Thoracic aorta (tissue), 2 donors: ENCODE results near the gene AMOTL2. TPM values are rescaled to one million over a fixed set of nuclear protein-coding genes. Genes with fewer than 3 reads are reported as not detected.

Experiments used
- ATAC-seq: fragments of 150-250 bp; one replicate; pipeline ENCODE4 v1.8.0; 2017; ENCODE audit warnings: low read depth; ENCODE audit not compliant: insufficient number of reproducible peaks, low FRiP score
- DNase-seq: peaks from one replicate; pipeline ENCODE4 v3.0.0-alpha.2; 2020; ENCODE audit warnings: low spot score
- H3K27ac ChIP-seq, 2 donors: fragments of 200-600 bp; sonication (generic); 1 replicate in 1 of 2; 2 replicates in 1 of 2; pipeline ENCODE4 v1.5.1; 2016; ENCODE audit warnings: mild to moderate bottlenecking in 2 of 2, moderate library complexity in 2 of 2
- H3K27me3 ChIP-seq: fragments of 200-600 bp; sonication (generic); replicated peaks from 2 replicates; pipeline ENCODE4 v1.6.0; 2016; ENCODE audit warnings: mild to moderate bottlenecking; ENCODE audit not compliant: insufficient read depth
- H3K36me3 ChIP-seq: fragments of 200-600 bp; sonication (generic); one replicate; pipeline ENCODE4 v1.5.1; 2016
- H3K4me1 ChIP-seq, 2 donors: fragments of 200-600 bp; sonication (generic); 1 replicate in 1 of 2; 2 replicates in 1 of 2; pipeline versions ENCODE4 v1.5.1 to v1.6.0; 2016; ENCODE audit warnings: low read depth in 2 of 2, mild to moderate bottlenecking in 1 of 2; ENCODE audit not compliant: control insufficient read depth in 1 of 2
- H3K4me3 ChIP-seq: fragments of 200-600 bp; sonication (generic); 2 replicates; pipeline ENCODE4 v1.5.1; 2016; ENCODE audit warnings: mild to moderate bottlenecking
- H3K9me3 ChIP-seq: fragments of 200-600 bp; sonication (generic); 2 replicates; pipeline ENCODE4 v1.5.1; 2016
- CTCF ChIP-seq: fragments of 200-600 bp; sonication (generic); IDR thresholded peaks from one replicate; pipeline ENCODE4 v1.5.1; 2019; ENCODE audit warnings: antibody characterized with exemption
- total RNA-seq, 2 donors: library from RNA; depleted of rRNA; stranded (reverse); fragments of >200 nt; gene quantifications; one replicate each; pipeline versions ENCODE4 v1.1.0 to v1.2.3, GENCODE V29; 2016

The AMOTL2 gene
- total RNA-seq, 2 donors from 2014 or later, result 62.4 to 161 TPM

GRCh38 chr3:134312072-134312872, 62.0 kb downstream of the AMOTL2 start:
- Histone ChIP-seq H3K4me3 (no peak overlapping the region), H3K27ac (peak overlapping the region; percentile 82 to 93), H3K4me1 (peaks cover 51 to 75% of the 10 kb centered on the region in 2 donors), H3K9me3 (no peaks in the 10 kb centered on the region), H3K27me3 (no peaks in the 10 kb centered on the region), H3K36me3 (no peaks in the 10 kb centered on the region)
- peak; percentile 21 for TF ChIP-seq CTCF
- ATAC-seq (no peak), DNase-seq (no peak)

GRCh38 chr3:134311693-134312071, 62.6 kb downstream of the AMOTL2 start:
- DNase-seq (no peak), ATAC-seq (no peak)
- Histone ChIP-seq H3K4me3 (no peak overlapping the region), H3K27me3 (no peaks in the 10 kb centered on the region), H3K4me1 (peaks cover 45 to 69% of the 10 kb centered on the region in 2 donors), H3K9me3 (no peaks in the 10 kb centered on the region), H3K36me3 (no peaks in the 10 kb centered on the region), H3K27ac (peak overlapping the region; percentile 82 to 93)
- no peak for TF ChIP-seq CTCF

GRCh38 chr3:134311265-134311664, 63.0 kb downstream of the AMOTL2 start:
- Histone ChIP-seq H3K36me3 (no peaks in the 10 kb centered on the region), H3K9me3 (no peaks in the 10 kb centered on the region), H3K4me3 (no peak overlapping the region), H3K4me1 (peaks cover 42 to 65% of the 10 kb centered on the region in 2 donors), H3K27me3 (no peaks in the 10 kb centered on the region), H3K27ac (peak overlapping the region; percentile 82 to 93)
- ATAC-seq (peak; percentile 63), DNase-seq (no peak)
- TF ChIP-seq CTCF, result no peak

- Histone ChIP-seq H3K27me3 (no peaks in the 10 kb centered on the region), H3K27ac (peak overlapping the region; percentile 82 to 93), H3K36me3 (no peaks in the 10 kb centered on the region), H3K9me3 (no peaks in the 10 kb centered on the region), H3K4me3 (no peak overlapping the region), H3K4me1 (peaks cover 34 to 54% of the 10 kb centered on the region in 2 donors)
- DNase-seq (no peak), ATAC-seq (no peak)
- TF ChIP-seq CTCF, result no peak
Observed at GRCh38 chr3:134309987-134310700, 64.1 kb downstream of the AMOTL2 start.

GRCh38 chr3:134308350-134308891, 65.8 kb downstream of the AMOTL2 start:
- ATAC-seq, result no peak
- Histone ChIP-seq H3K9me3 (no peaks in the 10 kb centered on the region), H3K27ac (peak overlapping the region; percentile 74 to 93), H3K4me1 (peaks cover 21 to 37% of the 10 kb centered on the region in 2 donors), H3K4me3 (peak overlapping the region; percentile 60), H3K36me3 (no peaks in the 10 kb centered on the region), H3K27me3 (no peaks in the 10 kb centered on the region)
- TF ChIP-seq CTCF, result peak; percentile 100
- peak; percentile 49 for DNase-seq
